LNCaP clone FGC (cell line): ENCODE data around the gene TEX55.

ENCODE experiments used
- DNase-seq: peaks from one replicate; pipeline ENCODE4 v3.0.0-alpha.2; 2011; ENCODE audit warnings: low read depth
- H3K4me3 ChIP-seq: 2 replicates; pipeline ENCODE4 v1.5.1; 2011; ENCODE audit warnings: mild to moderate bottlenecking, low read depth, low read length, control low read depth
- CTCF ChIP-seq: IDR thresholded peaks from 2 replicates; pipeline ENCODE4 v1.5.1; 2012; ENCODE audit warnings: mild to moderate bottlenecking; ENCODE audit not compliant: control insufficient read depth, insufficient read depth; ENCODE audit errors: extremely low read depth

The TEX55 gene

DNA sequence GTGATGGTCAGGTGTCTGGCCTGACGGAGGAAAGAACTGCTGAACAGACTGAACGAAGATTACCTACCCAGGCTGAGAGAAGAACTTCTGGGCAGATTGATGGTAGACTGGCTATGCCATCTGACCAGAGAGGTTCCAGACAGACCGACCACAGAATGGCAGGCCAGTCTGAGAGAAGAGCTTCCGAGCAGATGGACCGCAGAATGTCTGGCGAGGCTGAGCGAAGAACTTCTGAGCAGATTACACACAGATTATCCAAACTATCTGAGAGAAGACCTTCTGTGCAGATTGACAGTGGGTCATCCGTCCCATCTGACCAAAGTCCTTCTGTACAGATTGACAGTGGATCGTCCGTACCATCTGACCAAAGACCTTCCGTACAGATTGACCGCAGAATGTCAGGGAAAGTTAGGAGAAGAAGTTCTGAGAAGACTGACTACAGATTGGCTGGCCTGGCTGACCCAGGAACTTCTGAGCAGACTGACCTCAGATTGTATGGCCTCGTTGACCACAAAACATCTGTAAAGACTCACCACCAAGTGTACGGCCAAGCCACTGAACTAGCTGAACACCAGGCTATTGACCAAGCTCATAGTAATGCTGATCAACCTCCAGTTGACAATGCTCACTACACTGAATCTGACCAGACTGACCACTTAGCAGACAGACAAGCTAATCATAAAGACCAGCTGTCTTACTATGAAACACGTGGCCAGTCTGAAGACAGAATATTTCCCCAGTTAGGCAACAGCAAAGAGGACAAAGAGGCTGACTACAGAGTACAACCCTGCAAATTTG lies 812 bp downstream of the TEX55 start:
- no peak overlapping the region for H3K4me3 ChIP-seq
- no peak for DNase-seq
- no peak for TF ChIP-seq CTCF

DNA sequence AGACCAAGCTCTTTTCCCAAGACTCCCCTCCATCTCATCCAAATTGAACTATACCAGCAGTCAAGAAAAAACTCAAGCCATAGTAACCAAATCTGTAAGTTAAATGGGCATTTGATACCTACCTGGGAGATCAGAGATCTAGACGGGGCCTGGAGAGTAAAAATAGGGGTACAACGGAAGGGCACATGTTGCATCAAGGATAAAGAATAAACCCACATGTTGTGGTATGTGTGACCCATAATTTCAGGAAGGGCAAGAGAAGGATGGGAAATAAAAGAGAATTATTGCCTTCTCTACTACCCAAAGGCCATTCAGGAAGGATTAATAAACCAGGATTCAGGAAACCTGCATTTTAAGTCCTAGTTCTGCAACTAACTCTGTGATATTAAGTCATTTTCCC lies 1.5 kb downstream of the TEX55 start:
- TF ChIP-seq CTCF: no peak
- no peak for DNase-seq
- no peak overlapping the region for H3K4me3 ChIP-seq

- TF ChIP-seq CTCF: no peak
- H3K4me3 ChIP-seq: no peak overlapping the region
- no peak for DNase-seq
Measured at GRCh38 chr3:119148493-119149180, 2.7 kb downstream of the TEX55 start.

GRCh38 chr3:119149484-119149883 lies 3.5 kb downstream of the TEX55 start:
- no peak overlapping the region for H3K4me3 ChIP-seq
- no peak for TF ChIP-seq CTCF
- DNase-seq: no peak

- no peak for TF ChIP-seq CTCF
- DNase-seq: no peak
- H3K4me3 ChIP-seq: no peak overlapping the region
Measured at GRCh38 chr3:119156868-119157267, 10.9 kb downstream of the TEX55 start.

DNA sequence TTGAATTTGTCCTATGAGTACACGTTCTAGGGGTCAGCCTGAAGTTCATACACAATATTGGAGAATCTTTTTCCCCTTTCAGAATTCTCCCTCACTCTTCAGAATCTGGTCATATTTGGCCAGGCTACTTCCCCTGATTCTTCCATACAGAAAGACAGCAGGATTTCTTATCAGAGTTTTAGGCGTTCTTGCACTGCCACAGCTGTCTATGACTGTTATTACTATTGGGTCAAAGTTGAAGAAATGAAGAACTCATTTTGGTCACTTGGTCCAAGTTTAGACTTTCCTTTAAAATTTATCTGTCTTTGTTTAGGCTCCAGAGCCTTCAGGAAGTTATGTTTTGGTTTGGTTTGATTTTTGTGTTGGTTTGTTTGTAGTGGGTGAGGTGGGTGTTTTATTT lies 12.0 kb downstream of the TEX55 start:
- no peak for TF ChIP-seq CTCF
- no peak overlapping the region for H3K4me3 ChIP-seq
- no peak for DNase-seq
